Mesendoderm (in vitro differentiated cells): Measurements from ENCODE around the gene NR2F1.

Source experiments
- DNase-seq: peaks from one replicate; pipeline ENCODE4 v3.0.0; 2013
- H2AK5ac ChIP-seq: 2 replicates; pipeline ENCODE4 v1.6.1; 2013; ENCODE audit warnings: low read length, inconsistent platforms
- H2BK120ac ChIP-seq: 2 replicates; pipeline ENCODE4 v1.6.1; 2013; ENCODE audit warnings: low read depth, mild to moderate bottlenecking, low read length, moderate library complexity, mixed read lengths
- H2BK15ac ChIP-seq: replicated peaks from 2 replicates; pipeline ENCODE4 v1.6.1; 2013; ENCODE audit warnings: low read depth, mild to moderate bottlenecking, moderate library complexity
- H2BK5ac ChIP-seq: 2 replicates; pipeline ENCODE4 v1.6.1; 2013; ENCODE audit warnings: low read length, inconsistent platforms
- H3K18ac ChIP-seq: 2 replicates; pipeline ENCODE4 v1.6.1; 2013; ENCODE audit warnings: mild to moderate bottlenecking, low read length, mixed read lengths
- H3K23ac ChIP-seq: one replicate; pipeline ENCODE4 v1.6.1; 2013; ENCODE audit warnings: low read length
- H3K27ac ChIP-seq: 2 replicates; pipeline ENCODE4 v1.5.1; 2013; ENCODE audit warnings: low read depth, mild to moderate bottlenecking, inconsistent platforms, low read length, moderate library complexity
- H3K27me3 ChIP-seq: 2 replicates; pipeline ENCODE4 v1.6.1; 2013; ENCODE audit warnings: low read length, control low read depth, mild to moderate bottlenecking, inconsistent platforms; ENCODE audit not compliant: insufficient read depth, poor library complexity
- H3K36me3 ChIP-seq: 2 replicates; pipeline ENCODE4 v1.6.1; 2013; ENCODE audit warnings: low read length, inconsistent platforms; ENCODE audit not compliant: control insufficient read depth, insufficient read depth
- H3K4ac ChIP-seq: one replicate; pipeline ENCODE4 v1.6.1; 2013; ENCODE audit warnings: low read depth, mild to moderate bottlenecking, low read length, moderate library complexity
- H3K4me1 ChIP-seq: 2 replicates; pipeline ENCODE4 v1.6.1; 2013; ENCODE audit warnings: low read depth, low read length, inconsistent platforms; ENCODE audit not compliant: control insufficient read depth
- H3K4me2 ChIP-seq: 2 replicates; pipeline ENCODE4 v1.6.1; 2013; ENCODE audit warnings: low read length
- H3K4me3 ChIP-seq: 2 replicates; pipeline ENCODE4 v1.5.1; 2013; ENCODE audit warnings: mild to moderate bottlenecking, low read length
- H3K56ac ChIP-seq: one replicate; pipeline ENCODE4 v1.6.1; 2013; ENCODE audit warnings: low read length
- H3K79me1 ChIP-seq: 2 replicates; pipeline ENCODE4 v1.6.1; 2013; ENCODE audit warnings: low read length, inconsistent platforms
- H3K79me2 ChIP-seq: 2 replicates; pipeline ENCODE4 v1.6.1; 2013; ENCODE audit warnings: mild to moderate bottlenecking, low read length; ENCODE audit not compliant: control insufficient read depth, insufficient read depth
- H3K9ac ChIP-seq: 2 replicates; pipeline ENCODE4 v1.6.1; 2013; ENCODE audit warnings: low read length, inconsistent platforms
- H4K5ac ChIP-seq: one replicate; pipeline ENCODE4 v1.6.1; 2013; ENCODE audit warnings: low read length
- H4K8ac ChIP-seq: one replicate; pipeline ENCODE4 v1.6.1; 2013; ENCODE audit warnings: low read depth, mild to moderate bottlenecking, control low read depth, low read length, moderate library complexity
- WGBS: extraction: QIAGEN DNeasy Blood & Tissue Kit; methylation state at CpG from one replicate; pipeline ENCODE4 v1.1.7; 2013; ENCODE audit warnings: low lambda C conversion rate, missing lambda C conversion rate; ENCODE audit not compliant: insufficient coverage; ENCODE audit errors: extremely low coverage; 5-methylcytosine and 5-hydroxymethylcytosine counted together

Gene NR2F1

GRCh38 chr5:93593476-93594131, 10.6 kb downstream of the NR2F1 start:
- Histone ChIP-seq H3K27me3 (peaks cover 87% of the 10 kb centered on the region), H3K4me3 (no peak overlapping the region), H2BK120ac (no peak overlapping the region), H3K56ac (no peak overlapping the region), H3K79me1 (no peaks in the 10 kb centered on the region), H2BK5ac (no peak overlapping the region), H3K4ac (no peak overlapping the region), H3K79me2 (no peaks in the 10 kb centered on the region), H2BK15ac (no peak overlapping the region), H3K36me3 (no peaks in the 10 kb centered on the region), H4K5ac (no peak overlapping the region), H3K18ac (no peak overlapping the region), H3K4me1 (peaks cover 4% of the 10 kb centered on the region), H3K23ac (no peak overlapping the region), H3K9ac (no peak overlapping the region), H4K8ac (no peak overlapping the region), H3K27ac (no peak overlapping the region), H2AK5ac (no peak overlapping the region), H3K4me2 (no peak overlapping the region)
- no peak for DNase-seq
- no CpG with 5 or more reads among the region's 30 CpGs for WGBS

GRCh38 chr5:93594591-93595419, 11.8 kb downstream of the NR2F1 start:
- Histone ChIP-seq H3K18ac (no peak overlapping the region), H3K79me2 (no peaks in the 10 kb centered on the region), H3K36me3 (no peaks in the 10 kb centered on the region), H3K4ac (no peak overlapping the region), H2AK5ac (no peak overlapping the region), H3K9ac (no peak overlapping the region), H3K27me3 (peaks cover 86% of the 10 kb centered on the region), H2BK5ac (no peak overlapping the region), H3K27ac (no peak overlapping the region), H2BK15ac (no peak overlapping the region), H4K5ac (no peak overlapping the region), H3K4me2 (no peak overlapping the region), H3K4me1 (peaks cover 4% of the 10 kb centered on the region), H3K56ac (no peak overlapping the region), H3K4me3 (no peak overlapping the region), H3K79me1 (no peaks in the 10 kb centered on the region), H2BK120ac (no peak overlapping the region), H3K23ac (no peak overlapping the region), H4K8ac (no peak overlapping the region)
- no CpG with 5 or more reads among the region's 37 CpGs for WGBS
- DNase-seq = peak; percentile 70

- DNase-seq = no peak
- Histone ChIP-seq H3K56ac (no peak overlapping the region), H2BK120ac (no peak overlapping the region), H3K4me3 (no peak overlapping the region), H3K23ac (no peak overlapping the region), H3K4me1 (peaks cover 4% of the 10 kb centered on the region), H3K9ac (no peak overlapping the region), H3K79me1 (no peaks in the 10 kb centered on the region), H2BK5ac (no peak overlapping the region), H3K18ac (no peak overlapping the region), H3K4me2 (no peak overlapping the region), H2BK15ac (no peak overlapping the region), H3K36me3 (no peaks in the 10 kb centered on the region), H3K79me2 (no peaks in the 10 kb centered on the region), H3K4ac (no peak overlapping the region), H3K27me3 (peaks cover 83% of the 10 kb centered on the region), H4K8ac (no peak overlapping the region), H4K5ac (no peak overlapping the region), H2AK5ac (no peak overlapping the region), H3K27ac (no peak overlapping the region)
- no CpG with 5 or more reads among the region's 29 CpGs for WGBS
Measured at GRCh38 chr5:93595420-93596147, 12.6 kb downstream of the NR2F1 start.

- no peak overlapping the region for H4K8ac ChIP-seq
- no peak overlapping the region for H2BK120ac ChIP-seq
- peaks cover 84% of the 10 kb centered on the region for H3K27me3 ChIP-seq
- no peak for DNase-seq
- no peak overlapping the region for H3K4me2 ChIP-seq
- no peaks in the 10 kb centered on the region for H3K79me1 ChIP-seq
- no peak overlapping the region for H2BK15ac ChIP-seq
- no peak overlapping the region for H3K18ac ChIP-seq
- no peak overlapping the region for H4K5ac ChIP-seq
- no peak overlapping the region for H3K4ac ChIP-seq
- H3K4me3 ChIP-seq = no peak overlapping the region
- no peak overlapping the region for H3K27ac ChIP-seq
- WGBS = no CpG with 5 or more reads among the region's 14 CpGs
- no peaks in the 10 kb centered on the region for H3K36me3 ChIP-seq
- H3K23ac ChIP-seq = no peak overlapping the region
- no peaks in the 10 kb centered on the region for H3K79me2 ChIP-seq
- H2AK5ac ChIP-seq = no peak overlapping the region
- no peak overlapping the region for H2BK5ac ChIP-seq
- no peak overlapping the region for H3K9ac ChIP-seq
- H3K56ac ChIP-seq = no peak overlapping the region
- peaks cover 4% of the 10 kb centered on the region for H3K4me1 ChIP-seq
Measured at GRCh38 chr5:93596310-93596675, 13.3 kb downstream of the NR2F1 start.

- Histone ChIP-seq H3K4me1 (peaks cover 5% of the 10 kb centered on the region), H3K56ac (no peak overlapping the region), H3K4ac (no peak overlapping the region), H3K4me2 (peak overlapping the region; percentile 14), H2AK5ac (no peak overlapping the region), H3K79me2 (no peaks in the 10 kb centered on the region), H3K23ac (no peak overlapping the region), H3K9ac (no peak overlapping the region), H4K8ac (no peak overlapping the region), H3K4me3 (no peak overlapping the region), H2BK120ac (no peak overlapping the region), H3K79me1 (no peaks in the 10 kb centered on the region), H2BK15ac (no peak overlapping the region), H2BK5ac (no peak overlapping the region), H3K18ac (no peak overlapping the region), H3K36me3 (no peaks in the 10 kb centered on the region), H3K27me3 (peaks cover 83% of the 10 kb centered on the region), H4K5ac (no peak overlapping the region), H3K27ac (no peak overlapping the region)
- peak; percentile 86 for DNase-seq
- WGBS = no CpG with 5 or more reads among the region's 40 CpGs
Measured at GRCh38 chr5:93596676-93597490, 13.9 kb downstream of the NR2F1 start.
